Spinal cord (tissue), 10 donors: ENCODE measurements around the gene UTP14C. TPM values are rescaled to one million over a fixed set of nuclear protein-coding genes. Genes with fewer than 3 reads are reported as not detected.

Experiments
- DNase-seq, 6 donors: peaks; one replicate each; pipeline versions ENCODE4 v3.0.0 to v3.0.0-alpha.2; 2013 to 2015; ENCODE audit warnings: low spot score in 6 of 6, low read depth in 4 of 6
- H3K27ac ChIP-seq: one replicate; pipeline ENCODE4 v1.5.1; 2013; ENCODE audit warnings: low read depth, low read length, control low read depth
- H3K27me3 ChIP-seq: one replicate; pipeline ENCODE4 v1.6.1; 2013; ENCODE audit warnings: low read length; ENCODE audit not compliant: control insufficient read depth, insufficient read depth
- H3K36me3 ChIP-seq: one replicate; pipeline ENCODE4 v1.6.1; 2013; ENCODE audit warnings: low read length; ENCODE audit not compliant: control insufficient read depth, insufficient read depth
- H3K4me1 ChIP-seq: one replicate; pipeline ENCODE4 v1.6.1; 2013; ENCODE audit warnings: low read length; ENCODE audit not compliant: control insufficient read depth, insufficient read depth
- H3K4me3 ChIP-seq: one replicate; pipeline ENCODE4 v1.5.1; 2013; ENCODE audit warnings: low read depth, low read length, control low read depth
- H3K9me3 ChIP-seq: one replicate; pipeline ENCODE4 v1.6.1; 2013; ENCODE audit warnings: low read length; ENCODE audit not compliant: control insufficient read depth, insufficient read depth
- WGBS: methylation state at CpG from one replicate; pipeline ENCODE4 v1.1.5; 2013; ENCODE audit warnings: missing lambda C conversion rate; ENCODE audit not compliant: insufficient coverage; 5-methylcytosine and 5-hydroxymethylcytosine counted together
- polyA plus RNA-seq, 2 donors: library from polyadenylated mRNA; unstranded; fragments of 120-200 nt; gene quantifications; one replicate each; pipeline ENCODE4 v1.2.1, GENCODE V29; 2013; ENCODE audit not compliant: insufficient read length in 2 of 2
- total RNA-seq, 2 donors: library from RNA; depleted of rRNA in 1 of 2; stranded (reverse); fragments of 120-200 nt in 1 of 2; fragments of >200 nt in 1 of 2; gene quantifications; one replicate each; pipeline versions ENCODE4 v1.2.3 to v1.2.4, GENCODE V29; 2013 to 2014
- donor health status: healthy.

The UTP14C gene
- total and polyA plus RNA-seq, 4 donors, result 22.2 to 33.2 (median 24.8) TPM

GRCh38 chr13:52061587-52061986, 37.1 kb downstream of the UTP14C start:
- no peaks in the 10 kb centered on the region for H3K27me3 ChIP-seq
- H3K4me1 ChIP-seq, result no peaks in the 10 kb centered on the region
- H3K4me3 ChIP-seq, result no peak overlapping the region
- WGBS, result no CpG with 5 or more reads among the region's 3 CpGs
- H3K9me3 ChIP-seq, result peaks cover 2% of the 10 kb centered on the region
- H3K27ac ChIP-seq, result no peak overlapping the region
- DNase-seq, result peak in 1 of 6 donors; percentile 13
- H3K36me3 ChIP-seq, result no peaks in the 10 kb centered on the region

DNA sequence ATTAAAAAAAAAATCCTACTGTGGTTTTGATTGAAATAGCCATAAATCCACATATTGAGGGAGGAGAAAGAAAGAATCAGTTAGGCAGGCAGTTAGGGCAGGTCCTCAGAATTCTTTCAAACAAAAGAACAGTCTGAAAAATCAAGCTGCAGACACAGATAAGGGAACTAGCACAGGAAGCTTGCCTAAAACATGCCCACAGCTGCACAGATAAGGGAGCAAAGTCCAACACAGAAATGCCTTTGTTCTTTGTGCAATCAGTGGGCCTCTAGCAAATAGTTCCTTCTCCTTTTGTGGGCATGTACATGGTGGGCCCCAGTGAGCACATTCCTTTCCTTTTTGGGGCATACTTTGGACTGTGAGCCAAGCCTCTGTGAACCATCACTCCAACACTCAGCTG, 42.7 kb downstream of the UTP14C start:
- no peaks in the 10 kb centered on the region for H3K36me3 ChIP-seq
- H3K4me3 ChIP-seq, result no peak overlapping the region
- peak in 1 of 6 donors; percentile 7 for DNase-seq
- no peak overlapping the region for H3K27ac ChIP-seq
- peaks cover 7% of the 10 kb centered on the region for H3K9me3 ChIP-seq
- H3K27me3 ChIP-seq, result no peaks in the 10 kb centered on the region
- no peaks in the 10 kb centered on the region for H3K4me1 ChIP-seq

- 88% methylated on average over 1 of the region's 1 CpG for WGBS
- H3K27ac ChIP-seq, result no peak overlapping the region
- H3K4me1 ChIP-seq, result no peaks in the 10 kb centered on the region
- no peaks in the 10 kb centered on the region for H3K27me3 ChIP-seq
- peaks cover 6% of the 10 kb centered on the region for H3K9me3 ChIP-seq
- H3K36me3 ChIP-seq, result no peaks in the 10 kb centered on the region
- DNase-seq, result no peak
- no peak overlapping the region for H3K4me3 ChIP-seq
Measured at GRCh38 chr13:52070929-52071523, 46.5 kb downstream of the UTP14C start.

Other genes with a start within 250 kb of the UTP14C start
- 10 to 100 TPM in 1 of 2 donors, 1 to 10 TPM in 1; 6.8 to 12.6 TPM for gene DHRS12, start 220.5 kb upstream of the UTP14C start, total RNA-seq
- gene DHRS12, start 220.5 kb upstream of the UTP14C start, polyA plus RNA-seq, result 10 to 100 TPM; 13.8 to 15.2 TPM
- 1 to 10 TPM in 1 of 2 donors, under 1 TPM in 1; 0.50 to 1.1 TPM for gene TMEM272, start 179.5 kb upstream of the UTP14C start, total RNA-seq
- gene TMEM272, start 179.5 kb upstream of the UTP14C start, polyA plus RNA-seq, result 1 to 10 TPM; 1.3 to 2.2 TPM
- not detected for gene CCDC70, start 162.7 kb upstream of the UTP14C start, total RNA-seq
- gene CCDC70, start 162.7 kb upstream of the UTP14C start, polyA plus RNA-seq, result not detected
- gene ATP7B, start 13.2 kb upstream of the UTP14C start, total RNA-seq, result 10 to 100 TPM in 1 of 2 donors, 1 to 10 TPM in 1; 9.8 to 10.5 TPM
- 10 to 100 TPM; 12.7 to 13.0 TPM for gene ATP7B, start 13.2 kb upstream of the UTP14C start, polyA plus RNA-seq
- gene ALG11, start 12.3 kb upstream of the UTP14C start, total RNA-seq, result 10 to 100 TPM; 25.7 to 29.6 TPM
- gene ALG11, start 12.3 kb upstream of the UTP14C start, polyA plus RNA-seq, result 10 to 100 TPM in 1 of 2 donors, 1 to 10 TPM in 1; 9.8 to 16.7 TPM
- gene NEK5, start 104.4 kb downstream of the UTP14C start, total RNA-seq, result 1 to 10 TPM; 3.0 to 7.5 TPM
- 1 to 10 TPM; 6.0 to 7.6 TPM for gene NEK5, start 104.4 kb downstream of the UTP14C start, polyA plus RNA-seq
- 10 to 100 TPM; 11.4 to 24.1 TPM for gene NEK3, start 134.9 kb downstream of the UTP14C start, total RNA-seq
- 10 to 100 TPM; 15.4 to 29.1 TPM for gene NEK3, start 134.9 kb downstream of the UTP14C start, polyA plus RNA-seq